Measurements from ENCODE around the gene NAPB.
A peak's percentile ranks its signal among the peaks of the same experiment; 100 is the strongest.
"Not testable (repeated sequence)": the region's sequence is repeated elsewhere in the genome, so short reads cannot be mapped to it uniquely, and the experiment has no call there.

NAPB gene

GRCh38 chr20:23365390-23366165 lies 55.7 kb downstream of the NAPB start:
- DNase-seq, result no peak

DNA sequence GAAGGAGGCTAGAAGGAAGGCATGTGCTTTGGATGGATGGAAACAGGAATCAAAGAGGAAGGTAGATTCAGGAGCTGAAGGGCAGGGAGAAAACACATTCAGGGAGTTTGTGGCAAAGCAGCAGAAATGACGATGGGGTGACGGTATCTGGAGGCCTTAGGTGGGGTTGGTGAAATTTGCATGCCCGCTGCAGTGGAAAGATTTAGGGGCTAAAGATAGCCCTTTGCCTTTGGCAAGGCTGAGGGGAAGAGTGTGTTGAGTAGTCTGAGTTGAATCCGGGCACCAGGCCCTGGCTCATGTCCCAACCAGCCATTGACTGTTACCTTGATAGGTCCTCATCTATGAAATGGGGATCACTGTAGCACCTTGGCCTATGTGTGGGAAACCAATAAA lies 58.0 kb downstream of the NAPB start:
- DNase-seq, result no peak

DNA sequence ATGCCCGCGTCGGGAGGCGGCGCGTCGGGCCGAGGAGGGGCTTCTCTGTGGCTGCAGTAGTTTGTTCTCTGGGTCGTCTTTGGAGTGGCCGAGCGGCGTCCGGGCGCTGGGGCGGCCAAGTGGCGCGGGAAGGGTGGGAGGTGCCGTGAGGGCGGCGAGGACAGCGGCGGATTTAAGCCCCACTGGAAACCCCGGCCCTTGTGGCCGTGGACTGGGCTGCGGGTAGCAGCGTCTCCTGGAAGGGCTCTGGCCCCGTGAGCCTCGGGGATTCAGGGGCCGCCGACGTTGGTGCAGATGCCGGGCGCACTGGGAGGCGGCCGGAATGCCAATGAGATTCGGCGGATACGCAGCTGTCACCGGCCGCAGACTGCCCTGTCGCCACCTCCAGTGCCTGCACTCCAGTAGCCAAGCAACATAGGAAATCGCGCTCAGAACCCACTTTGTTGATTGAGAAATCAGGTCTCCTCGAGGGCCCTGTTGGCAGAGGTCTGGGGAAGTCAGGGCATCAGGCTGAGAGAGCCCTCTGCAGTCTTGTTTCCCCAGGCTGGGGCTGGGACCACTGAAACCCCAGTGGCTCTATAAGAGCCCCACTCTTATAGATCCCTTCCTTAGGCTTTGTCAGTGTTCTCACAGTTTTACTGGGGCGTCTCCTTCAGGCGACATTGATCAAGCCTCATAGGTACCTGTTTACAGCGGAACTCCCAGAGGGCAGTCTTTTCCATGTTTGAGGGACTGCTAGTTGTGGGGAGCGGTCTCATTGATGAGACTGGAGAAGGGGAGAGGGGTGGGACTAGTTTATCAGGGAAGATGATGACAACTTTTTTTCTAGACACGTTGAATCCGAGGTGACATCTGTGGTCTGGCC lies 58.7 kb downstream of the NAPB start:
- DNase-seq, result no peak

DNA sequence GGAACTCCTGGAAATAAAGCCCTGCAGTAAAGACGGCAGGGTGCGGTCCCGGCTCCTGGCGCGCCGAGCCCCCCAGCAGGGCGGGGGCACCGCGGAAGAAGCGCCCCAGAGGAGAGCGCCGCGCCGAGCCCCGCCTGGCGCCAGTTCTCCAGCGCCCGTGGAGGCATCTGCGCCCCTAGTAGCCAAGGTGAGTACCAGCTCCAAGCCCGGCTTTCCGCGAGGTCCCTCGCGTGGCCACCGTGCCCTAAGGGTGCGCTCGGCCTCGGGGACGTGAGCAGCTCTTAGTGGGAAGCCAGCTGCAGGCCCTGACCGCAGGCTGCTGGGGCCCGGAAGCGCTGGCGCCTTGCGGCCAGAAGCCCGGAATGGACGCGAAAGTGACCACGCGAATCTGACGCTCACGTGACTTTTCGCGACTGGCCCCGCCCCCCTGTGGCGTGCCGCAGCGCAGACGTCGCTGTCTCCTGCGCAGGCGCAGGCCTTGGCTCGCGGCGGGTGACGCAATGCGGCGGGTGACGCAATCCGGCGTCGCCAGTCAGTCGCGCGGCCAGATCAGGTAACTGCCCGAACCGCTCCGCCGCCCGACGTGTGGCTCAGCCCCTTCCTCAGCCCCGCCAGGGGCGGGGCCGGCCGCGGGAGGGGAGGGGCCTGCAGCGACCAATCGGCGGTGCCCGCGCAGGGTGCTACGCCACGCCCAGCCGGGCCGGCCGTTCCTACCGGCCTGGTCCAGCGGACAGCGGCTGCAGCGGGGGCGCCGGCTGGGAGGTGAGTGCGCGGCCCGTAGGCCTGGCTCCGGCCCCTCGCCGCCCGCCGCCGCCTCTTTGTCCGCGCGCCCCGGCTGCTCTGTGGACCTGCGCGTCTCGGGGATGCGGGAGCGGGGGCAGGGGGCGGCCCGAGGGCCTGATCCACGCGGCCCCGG lies 59.6 kb downstream of the NAPB start, which contains the start of gene GZF1:
TSS of gene GZF1 (plus strand) at position 707 of the 916 bp plus-strand sequence. CDS start 2,202 bp downstream, outside the sequence.
- peak; percentile 84 for DNase-seq

- no peak for DNase-seq
These were observed 60.2 kb downstream of the NAPB start for GRCh38 chr20:23361119-23361475.

DNA sequence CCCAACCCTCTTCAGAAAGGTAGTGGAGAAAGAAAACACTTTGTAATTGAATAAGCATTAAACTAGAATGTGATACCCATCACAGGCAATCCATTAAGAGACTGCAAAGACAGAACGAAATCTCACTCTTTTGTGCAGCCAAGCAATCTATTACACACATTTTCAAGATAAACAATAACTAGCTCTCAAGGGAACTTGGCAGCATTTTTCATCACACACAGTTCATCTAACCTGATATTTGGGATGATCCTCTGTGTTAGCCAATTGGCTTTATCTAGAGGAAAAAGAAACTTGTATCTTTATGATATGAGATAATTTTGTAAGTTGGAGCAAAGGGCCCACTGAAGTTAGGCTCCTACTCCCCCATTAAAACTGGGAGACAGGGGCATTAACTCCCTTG lies 60.8 kb downstream of the NAPB start:
- DNase-seq, result no peak

GRCh38 chr20:23358923-23359593 lies 62.2 kb downstream of the NAPB start:
- no peak for DNase-seq

DNA sequence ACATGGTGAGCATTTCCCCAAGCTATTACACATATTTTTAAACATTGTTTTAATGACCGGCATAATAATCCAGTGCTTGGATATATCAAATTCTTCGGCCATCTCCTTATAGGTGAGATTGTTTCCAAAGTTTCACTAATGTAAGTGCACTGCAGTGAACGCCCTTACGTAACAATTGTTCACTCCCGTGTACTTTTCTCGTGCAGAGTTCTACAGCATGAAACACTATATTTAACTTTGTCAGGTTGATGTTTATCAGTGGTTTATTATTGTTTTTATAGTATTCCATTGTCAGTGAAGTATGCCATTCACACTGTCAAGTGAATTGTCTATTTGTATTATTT lies 62.8 kb downstream of the NAPB start:
- DNase-seq, result no peak

DNA sequence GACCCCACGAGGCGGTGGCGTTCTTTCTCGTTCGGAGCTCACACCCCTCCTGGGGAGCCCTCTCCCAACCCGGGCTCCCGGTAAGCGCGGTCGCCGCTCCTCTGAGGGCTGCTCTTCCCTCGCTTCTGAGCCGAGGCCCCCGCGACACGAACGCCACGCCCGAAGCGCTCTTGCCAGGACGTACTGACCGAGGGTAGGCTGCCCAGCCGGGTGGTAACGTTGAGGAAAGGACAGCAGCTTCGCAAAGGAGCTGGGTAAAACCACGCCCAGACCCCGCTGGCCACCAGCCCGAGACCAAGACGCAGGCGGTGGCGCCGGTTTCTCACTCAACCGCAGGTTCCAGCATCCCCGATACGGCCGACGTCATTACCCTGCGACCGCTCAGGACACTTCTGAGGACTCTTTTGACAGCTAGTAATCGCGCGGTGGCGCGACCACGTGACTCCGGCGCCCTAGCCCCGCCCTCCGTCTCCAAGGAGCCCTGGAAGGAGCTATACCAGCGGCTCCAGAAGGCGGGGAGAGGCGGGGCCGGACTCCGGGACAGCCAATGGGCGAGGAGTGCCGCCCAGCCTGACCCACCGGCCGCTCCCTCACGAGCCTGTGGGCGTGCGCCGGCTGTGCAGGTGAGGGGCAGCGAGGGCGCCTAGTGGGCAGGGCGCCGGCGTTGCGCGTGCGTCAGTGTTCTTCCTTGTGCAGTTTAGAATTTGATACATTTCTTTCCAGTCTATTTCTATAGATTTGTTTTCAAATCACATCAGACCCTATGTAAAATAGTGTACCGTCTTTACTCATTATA lies 63.3 kb downstream of the NAPB start:
- DNase-seq, result peak; percentile 98

GRCh38 chr20:23356203-23356602 lies 65.1 kb downstream of the NAPB start:
- no peak for DNase-seq

- no peak for DNase-seq
These were observed 70.1 kb downstream of the NAPB start for GRCh38 chr20:23350904-23351838.

DNA sequence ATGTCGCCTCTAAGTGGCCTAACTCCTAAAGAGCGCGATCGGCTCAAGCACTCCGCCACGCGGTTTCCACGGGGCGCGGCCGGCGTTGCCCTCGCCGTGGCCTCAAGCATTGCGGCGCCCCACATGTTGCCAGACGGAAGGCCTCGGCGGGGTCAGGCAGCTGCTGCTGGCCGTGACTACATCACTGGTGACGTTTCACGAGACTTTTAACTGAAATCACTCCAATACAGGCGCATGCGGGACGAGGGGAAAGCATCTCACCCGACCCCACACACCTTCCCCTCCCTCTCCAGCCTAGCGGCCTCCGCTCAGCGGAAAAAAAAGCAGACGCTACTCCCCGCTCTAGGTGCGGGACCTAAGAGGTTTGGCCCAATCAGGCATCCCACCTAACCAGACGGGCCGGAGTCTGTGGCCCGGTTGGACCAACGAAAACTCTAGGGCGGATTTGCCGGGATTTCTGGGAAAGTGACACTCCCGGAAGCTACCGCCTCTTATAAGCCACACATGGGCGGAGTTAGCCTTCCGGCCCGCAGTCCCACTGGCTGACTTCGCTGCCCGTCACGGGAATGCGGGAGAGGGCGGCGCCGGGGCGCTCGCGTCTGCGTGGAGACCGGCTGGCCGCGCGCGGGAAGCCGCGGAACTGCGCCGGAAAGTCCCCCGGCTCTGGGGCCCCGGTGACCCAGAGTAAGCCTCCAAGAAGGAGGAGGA lies 70.9 kb downstream of the NAPB start, which contains the start of gene NXT1:
TSS of gene NXT1 (plus strand) at position 596 of the 708 bp plus-strand sequence. CDS start 3,251 bp downstream, outside the sequence.
- peak; percentile 85 for DNase-seq

- DNase-seq, result no peak
These were observed 71.7 kb downstream of the NAPB start for GRCh38 chr20:23349338-23350195.

DNA sequence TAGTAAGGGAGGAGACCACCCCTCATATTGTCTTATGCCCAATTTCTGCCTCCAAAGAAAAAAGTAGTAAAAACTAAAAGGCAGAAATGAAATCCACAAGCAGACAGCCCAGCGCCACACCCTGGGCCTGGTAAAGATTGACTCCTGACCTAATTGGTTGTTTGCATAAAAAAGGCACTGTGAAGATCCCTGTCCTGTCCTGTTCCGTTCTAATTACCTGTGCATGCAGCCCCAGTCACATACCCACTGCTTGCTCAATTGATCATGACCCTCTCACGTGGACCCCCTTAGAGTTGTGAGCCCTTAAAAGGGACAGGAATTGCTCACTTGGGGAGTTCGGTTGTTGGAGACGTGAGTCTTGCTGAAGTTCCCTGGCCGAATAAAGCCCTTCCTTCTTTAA lies 72.8 kb downstream of the NAPB start:
- DNase-seq, result not testable (repeated sequence)

DNA sequence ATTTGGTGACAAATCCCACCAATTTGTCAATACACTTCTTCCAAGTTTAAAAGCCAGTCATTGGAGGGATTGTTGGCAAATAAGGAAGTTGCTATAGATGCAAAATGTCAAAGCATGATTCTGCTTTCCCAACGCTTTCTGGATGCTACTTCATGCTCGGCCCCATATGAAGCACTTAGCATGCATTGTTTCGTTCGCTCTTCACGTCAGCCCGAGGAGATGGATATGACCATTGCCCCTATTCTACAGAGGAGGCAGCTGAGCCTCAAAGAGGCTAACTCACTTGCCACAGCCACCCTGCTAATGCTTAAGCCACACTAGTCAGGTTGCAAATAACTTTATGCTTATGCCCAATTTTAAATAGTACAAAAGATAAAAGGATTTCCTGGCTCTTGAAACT lies 73.5 kb downstream of the NAPB start:
- no peak for DNase-seq

GRCh38 chr20:23346002-23346401 lies 75.3 kb downstream of the NAPB start:
- no peak for DNase-seq

- no peak for DNase-seq
These were observed 77.0 kb downstream of the NAPB start for GRCh38 chr20:23344336-23344735.

- no peak for DNase-seq
These were observed 77.7 kb downstream of the NAPB start for GRCh38 chr20:23343590-23343989.

GRCh38 chr20:23341073-23341472 lies 80.2 kb downstream of the NAPB start:
- DNase-seq, result no peak

All from NCI-H1048 (cell line).